Superior temporal gyrus (tissue), 1 donor: ENCODE data around the gene MIPEP.
A peak's percentile ranks its signal among the peaks of the same experiment; 100 is the strongest.
"Not testable (repeated sequence)": the region's sequence is repeated elsewhere in the genome, so short reads cannot be mapped to it uniquely, and the experiment has no call there.

Experiments used
- DNase-seq: peaks from one replicate; pipeline ENCODE4 v3.0.0-alpha.2; 2016; ENCODE audit errors: extremely low spot score

MIPEP gene

GRCh38 chr13:23888658-23889614, at the start of gene MIPEP:
Gene MIPEP, minus strand, starts transcription at chr13:23889400. Its CDS starts 80 bp downstream, at chr13:23889320.
- DNase-seq, result peak; percentile 96

DNA sequence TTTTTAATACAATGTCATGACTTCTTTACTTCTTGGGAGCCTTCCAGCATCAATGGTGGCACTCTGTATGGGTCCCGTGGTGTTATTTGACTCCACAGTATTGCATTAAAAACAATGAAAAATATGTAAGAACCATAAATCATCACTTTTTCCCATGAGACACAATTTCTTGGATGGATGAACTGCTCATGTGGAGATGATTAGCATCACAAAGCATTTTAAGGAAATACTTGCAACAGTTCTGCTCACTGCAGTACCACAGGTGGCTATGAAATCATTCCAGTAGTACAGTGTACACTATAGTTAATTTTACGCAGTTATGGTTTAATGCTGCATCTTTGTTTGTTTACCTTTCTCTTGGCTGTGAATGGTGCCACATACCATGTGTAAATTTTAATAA, 45.3 kb upstream of the MIPEP start:
- DNase-seq, result no peak

GRCh38 chr13:23928985-23929384, 39.8 kb upstream of the MIPEP start:
- no peak for DNase-seq

- DNase-seq, result no peak
Measured at GRCh38 chr13:23923031-23923430, 33.8 kb upstream of the MIPEP start.

DNA sequence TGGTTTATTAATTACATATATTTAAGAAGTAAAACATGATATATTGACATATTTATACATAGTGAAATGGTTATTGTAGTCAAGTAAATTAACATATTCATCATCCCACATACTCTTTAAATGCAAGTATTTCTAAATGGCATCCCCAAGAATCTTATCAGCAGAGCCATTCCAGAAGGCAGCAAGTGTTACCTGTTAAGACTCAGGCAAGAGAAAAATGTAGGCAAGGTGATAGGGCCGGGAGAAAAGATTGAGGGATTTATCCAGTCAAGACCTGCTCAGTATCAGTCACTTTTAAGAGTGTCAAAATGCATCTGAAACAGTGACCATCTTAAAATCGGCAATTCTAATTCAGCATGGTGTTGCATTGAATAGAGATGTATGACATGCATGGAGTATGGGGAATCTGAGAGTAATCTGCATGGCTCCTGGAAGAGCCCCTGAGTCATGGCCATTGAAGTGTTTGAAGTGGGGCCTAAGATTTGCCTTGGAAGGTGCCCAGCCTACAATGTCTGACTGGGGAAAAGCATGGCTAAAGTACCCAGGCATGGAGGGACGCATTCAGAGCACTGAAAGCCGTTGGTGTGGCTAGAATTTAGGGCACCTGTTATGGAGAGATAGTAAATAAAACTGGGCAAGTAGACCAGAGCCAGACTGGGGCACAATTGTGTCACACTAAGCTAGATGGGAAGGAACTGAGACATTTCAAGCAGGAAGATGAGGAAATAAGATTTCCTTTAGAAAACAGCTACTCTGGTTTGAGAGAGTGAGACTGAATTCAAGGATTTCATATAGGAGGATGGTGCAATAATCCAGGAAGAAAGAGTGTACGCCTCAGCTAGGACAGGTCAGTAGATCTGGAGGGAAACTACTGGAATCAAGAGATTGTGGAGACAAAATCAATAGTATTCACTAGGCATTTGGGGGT, 33.1 kb upstream of the MIPEP start:
- no peak for DNase-seq

- peak; percentile 94 for DNase-seq
Measured at GRCh38 chr13:23921451-23921888, 32.3 kb upstream of the MIPEP start.

- no peak for DNase-seq
Measured at GRCh38 chr13:23919006-23919405, 29.8 kb upstream of the MIPEP start.

DNA sequence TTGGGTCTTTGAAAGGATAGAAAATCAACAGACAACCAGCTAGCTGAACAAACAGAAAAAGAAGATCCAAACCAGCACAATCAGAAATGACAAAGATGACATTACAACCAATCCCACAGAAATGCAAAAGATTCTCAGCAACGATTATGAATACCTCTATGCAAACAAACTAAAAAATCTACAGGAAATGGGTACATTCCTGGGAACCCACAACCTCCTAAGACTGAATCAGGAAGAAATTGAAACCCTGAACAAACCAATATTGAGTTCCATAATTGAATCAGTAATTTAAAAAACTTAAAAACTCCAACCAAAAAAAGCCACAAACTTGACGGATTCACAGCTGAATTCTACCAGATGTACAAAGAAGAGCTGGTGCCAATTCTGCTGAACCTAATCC, 29.0 kb upstream of the MIPEP start:
- DNase-seq, result no peak

DNA sequence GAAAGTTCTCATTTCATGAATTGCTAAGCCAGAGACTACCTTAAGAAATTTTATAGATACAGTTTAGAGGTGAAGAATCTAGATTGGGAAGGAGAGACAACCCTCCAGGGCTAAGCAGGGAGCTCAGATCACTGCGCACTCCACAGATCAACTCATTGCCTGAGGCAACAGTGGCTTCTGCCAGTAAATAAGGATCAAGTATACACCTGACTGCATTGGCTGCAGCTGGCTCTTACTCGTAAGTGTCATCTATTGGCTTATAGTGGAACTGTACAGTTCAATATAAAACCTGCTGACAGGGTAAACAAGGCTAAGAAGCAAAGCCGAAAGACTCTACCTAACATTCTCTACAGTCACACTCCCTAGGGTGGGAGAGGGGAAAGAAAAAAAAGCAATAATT, 26.1 kb upstream of the MIPEP start:
- DNase-seq, result no peak

- DNase-seq, result no peak
Measured at GRCh38 chr13:23912469-23912868, 23.3 kb upstream of the MIPEP start.

GRCh38 chr13:23909606-23910005, 20.4 kb upstream of the MIPEP start:
- no peak for DNase-seq

GRCh38 chr13:23905766-23906165, 16.6 kb upstream of the MIPEP start:
- DNase-seq, result no peak

- no peak for DNase-seq
Measured at GRCh38 chr13:23903906-23904280, 14.7 kb upstream of the MIPEP start.

GRCh38 chr13:23902975-23903905, 14.0 kb upstream of the MIPEP start:
- DNase-seq, result no peak

GRCh38 chr13:23901365-23901764, 12.2 kb upstream of the MIPEP start:
- no peak for DNase-seq

DNA sequence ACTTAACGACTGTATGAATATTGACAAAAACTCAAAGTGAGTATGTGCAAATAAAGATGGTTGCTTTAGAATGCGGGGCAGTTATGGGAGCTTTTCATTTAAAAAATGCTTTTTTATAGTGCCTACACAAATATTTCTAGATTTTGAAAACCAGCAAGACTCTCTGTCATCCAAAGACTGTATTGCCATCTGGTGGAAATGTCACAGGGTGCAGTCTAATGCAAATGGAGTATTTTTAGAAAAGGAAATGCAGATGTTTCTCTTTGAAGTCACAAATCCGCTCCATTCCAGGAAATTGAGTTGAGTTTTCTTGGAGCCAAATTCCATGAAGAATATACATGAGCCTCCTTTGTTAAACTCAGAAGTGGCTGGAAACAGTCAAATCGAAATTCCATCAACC, 10.4 kb upstream of the MIPEP start:
- DNase-seq, result peak; percentile 81

GRCh38 chr13:23898101-23898500, 8.9 kb upstream of the MIPEP start:
- no peak for DNase-seq

GRCh38 chr13:23897452-23897919, 8.3 kb upstream of the MIPEP start, which contains the start of gene C1QTNF9B:
Gene C1QTNF9B, minus strand, starts transcription at chr13:23897502.
- not testable (repeated sequence) for DNase-seq

DNA sequence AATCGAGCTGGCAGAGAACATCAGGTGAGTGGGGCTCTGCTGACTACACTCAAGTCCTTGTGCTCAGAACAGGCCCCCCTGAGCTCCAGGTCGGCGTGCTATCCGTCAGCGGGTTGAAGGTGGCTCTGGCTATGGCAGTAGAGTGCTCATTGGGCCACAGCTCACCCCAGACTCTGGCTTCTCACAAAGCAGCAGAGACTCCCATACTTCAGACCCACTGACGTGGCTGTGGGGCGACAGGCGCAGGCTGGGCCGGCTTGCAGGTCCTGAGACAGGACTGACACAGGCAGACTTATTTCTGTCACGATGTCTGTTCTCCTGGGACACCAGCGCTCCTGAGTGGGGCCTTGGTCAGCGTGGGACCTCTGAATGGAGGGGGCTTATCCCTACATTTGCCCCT, 5.5 kb upstream of the MIPEP start:
- not testable (repeated sequence) for DNase-seq

DNA sequence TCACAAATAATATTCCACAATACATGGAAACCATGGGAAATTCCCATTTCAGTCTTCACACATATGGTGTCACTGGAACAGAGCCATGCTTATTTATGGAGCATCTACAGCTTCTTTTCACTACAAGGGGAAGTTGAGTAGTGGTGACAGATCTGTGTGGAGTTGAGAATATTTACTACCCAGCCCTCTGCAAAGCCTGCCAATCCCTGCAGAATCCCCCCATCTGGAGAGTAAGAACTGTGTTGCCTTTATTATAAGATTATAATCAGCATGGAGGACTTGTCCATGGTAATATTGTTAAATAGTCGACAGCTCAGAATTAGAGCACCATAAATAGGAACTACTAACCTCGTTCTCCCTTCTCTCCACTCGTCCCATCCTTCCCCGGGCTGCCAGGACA, 4.6 kb upstream of the MIPEP start:
- not testable (repeated sequence) for DNase-seq
